ENCODE measurements around the gene SCIN.

Gene SCIN

DNA sequence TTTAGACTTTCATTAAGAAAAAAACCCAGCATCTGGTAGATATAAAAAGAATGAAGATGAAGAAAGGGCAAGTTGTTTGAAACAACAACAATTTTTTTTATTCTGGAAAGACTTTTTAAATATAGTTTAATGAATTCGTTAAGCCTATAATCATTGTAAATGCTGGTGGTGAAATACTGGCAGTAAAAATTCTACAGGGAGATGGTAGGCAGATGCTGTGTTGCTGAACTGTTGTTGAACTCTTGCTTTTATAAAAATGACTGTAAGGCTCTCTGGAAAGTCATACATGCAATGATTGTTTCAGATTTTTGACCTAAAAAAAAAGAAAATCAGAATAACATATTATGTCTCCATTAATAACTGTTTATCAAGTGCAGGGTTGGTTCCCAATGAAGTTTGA, 39.0 kb downstream of the SCIN start:
- in situ Hi-C loops (cut with HindIII; ENCODE audit: low sequenced_read_pairs): no loop called here

- in situ Hi-C loops (cut with HindIII; ENCODE audit: low sequenced_read_pairs): no loop called here
Observed at GRCh38 chr7:12610899-12611298, 40.4 kb downstream of the SCIN start.

DNA sequence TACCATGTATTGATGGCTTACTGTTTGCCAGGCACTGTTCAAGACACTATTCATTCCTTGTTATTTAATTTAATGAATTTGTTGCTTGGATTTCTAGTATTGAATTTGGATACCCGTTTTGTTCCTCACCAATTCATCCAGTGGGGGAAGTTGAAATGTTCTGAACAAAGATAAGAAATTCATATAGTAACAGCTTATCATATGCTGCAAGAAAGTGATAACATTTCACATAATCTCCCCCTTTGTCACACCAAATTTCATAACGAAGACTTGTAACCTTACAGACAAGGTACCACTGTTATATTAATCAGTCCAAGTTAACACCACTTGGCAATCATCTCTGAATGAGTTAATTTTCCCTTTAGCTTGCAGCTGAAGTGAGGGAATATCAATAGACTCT, 42.1 kb downstream of the SCIN start:
- in situ Hi-C loops (cut with HindIII; ENCODE audit: low sequenced_read_pairs): no loop called here

- in situ Hi-C loops (cut with HindIII; ENCODE audit: low sequenced_read_pairs): no loop called here
Observed at GRCh38 chr7:12619461-12620069, 49.0 kb downstream of the SCIN start.

DNA sequence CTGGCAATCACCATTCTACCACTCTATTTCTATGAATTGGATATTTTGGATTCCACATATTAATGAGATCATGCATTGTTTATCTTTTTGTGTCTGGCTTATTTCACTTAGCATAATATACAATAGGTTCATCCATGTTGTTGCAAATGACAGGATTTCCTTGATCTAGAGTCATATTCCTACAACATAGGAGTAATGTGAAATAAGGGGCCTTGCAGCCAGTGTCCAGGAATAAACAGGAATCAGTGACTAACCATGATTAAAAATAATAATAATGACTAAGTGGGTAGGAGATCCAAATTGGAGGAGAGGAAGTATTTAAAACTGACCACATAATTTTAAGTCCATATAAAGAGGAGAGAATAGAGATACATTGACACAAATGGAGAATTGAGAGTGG, 49.9 kb downstream of the SCIN start:
- in situ Hi-C loops (cut with HindIII; ENCODE audit: low sequenced_read_pairs): no loop called here

GRCh38 chr7:12623223-12623622, 52.7 kb downstream of the SCIN start:
- in situ Hi-C loops (cut with HindIII; ENCODE audit: low sequenced_read_pairs): no loop called here

GRCh38 chr7:12623885-12624498, 53.5 kb downstream of the SCIN start:
- in situ Hi-C loops (cut with HindIII; ENCODE audit: low sequenced_read_pairs): no loop called here

DNA sequence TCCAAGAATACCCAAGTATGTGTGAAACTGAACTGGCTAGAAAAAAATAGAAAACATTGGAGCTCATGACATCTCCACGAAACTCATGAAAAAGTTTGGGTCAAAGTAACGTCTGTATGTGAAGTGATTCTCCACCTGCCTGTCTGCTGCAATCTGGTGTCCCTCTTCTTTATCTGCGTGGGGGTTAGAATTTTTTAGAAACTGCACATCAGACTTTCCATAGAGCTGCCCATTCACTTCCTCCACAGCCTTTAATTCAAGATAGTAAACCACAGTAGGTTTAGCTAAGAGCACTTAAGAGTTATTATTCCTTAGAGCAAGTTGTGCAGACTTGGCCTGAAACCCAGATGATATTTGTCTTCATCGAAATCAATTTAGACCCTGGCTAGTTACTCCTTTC, 55.3 kb downstream of the SCIN start:
- in situ Hi-C loops (cut with HindIII; ENCODE audit: low sequenced_read_pairs): no loop called here

GRCh38 chr7:12629816-12630512, 59.4 kb downstream of the SCIN start:
- in situ Hi-C loops (cut with HindIII; ENCODE audit: low sequenced_read_pairs): no loop called here

DNA sequence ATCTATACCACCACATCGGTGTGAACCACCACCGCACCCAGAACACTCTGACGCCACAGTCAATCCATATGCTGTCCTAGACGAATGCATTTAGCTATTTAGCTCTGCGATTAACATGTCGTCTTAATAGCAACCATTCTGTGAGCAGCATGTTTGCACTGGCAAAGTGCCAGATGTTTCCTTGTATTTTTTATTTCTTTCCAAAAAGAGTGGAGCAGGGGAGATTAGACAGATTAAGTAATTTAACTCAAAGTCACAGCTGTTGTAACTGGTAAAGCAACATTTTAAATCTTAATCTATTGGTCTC, 59.9 kb downstream of the SCIN start:
- in situ Hi-C loops (cut with HindIII; ENCODE audit: low sequenced_read_pairs): no loop called here

GRCh38 chr7:12633582-12633981, 63.1 kb downstream of the SCIN start:
- in situ Hi-C loops (cut with HindIII; ENCODE audit: low sequenced_read_pairs): no loop called here

- in situ Hi-C loops (cut with HindIII; ENCODE audit: low sequenced_read_pairs): no loop called here
Observed at GRCh38 chr7:12635830-12636229, 65.3 kb downstream of the SCIN start.

DNA sequence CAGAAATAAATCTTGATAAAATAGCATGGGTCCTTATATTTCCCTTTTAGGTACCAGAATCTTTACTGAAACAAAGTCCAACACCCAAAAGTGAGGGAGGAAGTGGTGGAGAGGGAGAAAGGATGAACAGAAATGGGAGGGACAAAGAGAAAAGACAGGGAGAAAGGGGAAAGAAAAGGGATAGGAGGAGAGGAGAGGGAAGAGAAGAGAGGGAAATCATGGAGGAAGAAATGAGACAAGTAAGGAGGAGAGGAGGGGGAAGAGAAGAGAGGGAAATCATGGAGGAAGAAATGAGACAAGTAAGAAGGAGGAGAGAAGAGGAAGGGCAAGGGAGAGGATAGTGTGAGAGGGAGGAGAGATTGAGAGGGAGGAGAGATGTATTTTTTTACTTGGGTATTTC, 66.8 kb downstream of the SCIN start:
- in situ Hi-C loops (cut with HindIII; ENCODE audit: low sequenced_read_pairs): no loop called here

GRCh38 chr7:12637819-12638592, 67.5 kb downstream of the SCIN start:
- in situ Hi-C loops (cut with HindIII; ENCODE audit: low sequenced_read_pairs): no loop called here

GRCh38 chr7:12638851-12639456, 68.4 kb downstream of the SCIN start:
- in situ Hi-C loops (cut with HindIII; ENCODE audit: low sequenced_read_pairs): no loop called here

DNA sequence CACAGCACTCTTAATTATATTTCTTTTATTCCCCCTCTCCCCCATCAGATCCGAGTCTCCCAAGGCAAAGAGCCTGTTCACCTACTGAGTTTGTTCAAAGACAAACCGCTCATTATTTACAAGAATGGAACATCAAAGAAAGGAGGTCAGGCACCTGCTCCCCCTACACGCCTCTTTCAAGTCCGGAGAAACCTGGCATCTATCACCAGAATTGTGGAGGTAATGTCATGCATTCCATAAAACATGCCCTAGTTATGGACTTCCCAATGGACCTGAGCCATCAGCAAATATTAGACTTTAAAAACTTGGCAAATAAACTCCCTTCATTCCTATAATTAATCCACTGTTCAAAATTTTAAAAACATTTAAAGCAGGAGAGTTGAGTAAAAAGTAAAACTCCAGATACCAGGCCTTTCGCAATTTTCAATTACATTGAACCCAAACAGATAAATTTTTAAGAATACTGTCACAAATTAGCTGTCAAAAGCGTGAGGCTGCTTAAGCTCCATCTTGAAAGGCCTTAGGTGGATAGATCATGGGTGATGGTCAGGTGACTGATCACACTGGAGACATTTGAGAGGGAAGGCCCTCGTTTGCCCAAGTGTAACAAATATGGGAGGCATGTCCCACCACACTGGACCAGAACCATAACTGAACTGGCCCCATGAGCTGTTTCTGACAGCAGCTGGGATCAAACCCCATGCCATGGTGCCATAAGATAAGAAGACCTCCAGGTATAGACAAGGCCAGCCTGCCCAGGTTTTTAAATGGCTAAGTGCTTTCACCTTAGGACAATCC, 70.0 kb downstream of the SCIN start:
- in situ Hi-C loops (cut with HindIII; ENCODE audit: low sequenced_read_pairs): no loop called here

DNA sequence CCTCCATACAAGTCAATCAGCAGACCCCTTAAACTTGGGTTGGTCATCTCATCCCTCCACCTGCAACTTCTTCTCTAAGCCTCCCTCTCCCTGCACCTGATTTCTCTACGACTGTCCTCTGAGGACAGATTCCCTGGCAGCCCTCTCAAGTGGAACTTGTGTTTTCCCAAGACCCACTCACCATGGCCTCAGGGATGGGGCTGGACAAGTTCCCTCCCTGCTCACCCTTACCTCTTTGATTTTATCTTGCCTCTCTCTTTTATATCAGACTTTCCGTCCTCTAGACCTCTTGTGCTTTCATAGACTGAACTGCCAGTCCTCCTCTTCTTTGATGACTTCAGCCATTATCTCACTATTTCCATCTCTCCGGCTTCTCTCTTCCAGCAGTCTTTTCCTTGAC, 70.7 kb downstream of the SCIN start:
- in situ Hi-C loops (cut with HindIII; ENCODE audit: low sequenced_read_pairs): no loop called here

DNA sequence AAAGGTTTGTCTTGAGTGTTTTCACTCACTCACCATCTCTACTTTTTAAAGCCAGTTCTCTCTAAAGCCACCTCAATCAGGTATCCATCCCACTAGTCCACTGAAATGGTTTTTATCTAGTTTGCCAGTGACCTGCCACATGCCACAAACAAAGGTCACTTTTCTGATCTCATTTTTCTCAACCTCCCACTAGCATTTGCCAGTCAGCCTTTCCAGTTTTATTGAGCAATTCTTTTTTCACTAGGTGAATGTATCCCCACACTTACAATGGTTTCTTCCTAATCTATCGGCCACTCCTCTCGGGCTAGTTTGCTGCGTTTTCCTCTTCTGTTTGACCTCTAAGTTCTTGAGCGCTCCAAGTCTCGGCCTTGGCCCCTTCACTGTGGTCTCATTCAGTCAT, 72.0 kb downstream of the SCIN start:
- in situ Hi-C loops (cut with HindIII; ENCODE audit: low sequenced_read_pairs): no loop called here

GRCh38 chr7:12643001-12643643, 72.6 kb downstream of the SCIN start:
- in situ Hi-C loops (cut with HindIII; ENCODE audit: low sequenced_read_pairs): no loop called here

DNA sequence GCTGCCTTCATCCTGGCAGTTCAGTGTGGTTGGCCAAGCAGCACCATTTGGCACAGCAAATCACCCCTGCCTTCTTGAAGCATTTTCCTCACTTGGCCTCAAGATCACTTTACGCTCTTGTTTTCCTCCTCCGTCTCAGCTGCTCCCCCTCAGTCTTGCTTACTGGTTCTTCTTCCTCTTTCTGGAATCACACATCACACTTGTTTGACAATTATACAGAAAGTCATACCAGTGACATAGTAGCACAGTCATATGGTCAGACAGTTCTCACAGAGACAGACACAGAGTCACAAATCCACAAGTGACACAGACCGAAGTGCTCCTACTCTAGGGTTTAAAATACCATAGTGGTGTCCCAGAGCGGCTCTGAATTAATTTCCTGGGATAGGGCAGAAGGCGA, 73.1 kb downstream of the SCIN start:
- in situ Hi-C loops (cut with HindIII; ENCODE audit: low sequenced_read_pairs): no loop called here
